GM12892 (cell line): ENCODE data around the gene NEGR1.

Experiments used
- POLR2A ChIP-seq: IDR thresholded peaks from 2 replicates; pipeline ENCODE4 v1.6.1; 2011; ENCODE audit warnings: low read depth, low read length, control low read depth
- POLR2AphosphoS5 ChIP-seq: IDR thresholded peaks from 2 replicates; pipeline ENCODE4 v1.6.1; 2011; ENCODE audit warnings: low read depth, low read length, control low read depth
- TAF1 ChIP-seq: IDR thresholded peaks from 2 replicates; pipeline ENCODE4 v1.6.1; 2011; ENCODE audit warnings: low read depth, mild to moderate bottlenecking, control low read depth, low read length, borderline replicate concordance

DNA sequence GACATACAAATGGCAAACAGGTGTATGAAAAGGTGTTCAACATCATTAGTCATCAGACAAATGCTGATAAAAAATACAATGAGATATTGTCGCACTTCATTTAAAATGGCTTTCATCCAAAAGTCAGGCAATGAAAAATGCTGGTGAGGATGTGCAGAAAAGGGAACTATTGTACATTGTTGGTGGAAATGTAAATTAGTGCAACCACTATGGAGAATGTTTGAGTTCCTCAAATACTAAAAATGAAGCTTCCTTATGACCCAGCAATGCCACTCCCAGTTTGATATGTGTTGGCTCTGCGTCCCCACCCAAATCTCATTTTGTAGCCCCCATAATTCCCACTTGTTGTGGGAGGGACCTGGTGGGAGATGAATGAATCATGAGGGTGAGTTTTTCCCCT, 891.8 kb downstream of the NEGR1 start:
- no peak for TF ChIP-seq POLR2A
- TF ChIP-seq TAF1: no peak
- TF ChIP-seq POLR2AphosphoS5: no peak
